SK-N-SH (cell line): ENCODE data around the gene UBE2E3. TPM values are rescaled to one million over a fixed set of nuclear protein-coding genes. Genes with fewer than 3 reads are reported as not detected.

Source experiments
- CTCF ChIA-PET: fragments of 300-600, 350-600 bp; formaldehyde crosslinking; extraction: SDS; loops from one replicate; lab custom pipeline; 2021; lab: Yijun Ruan, JAX
- POLR2A ChIA-PET: fragments of 350-600 bp; sonication (Branson Sonifier 250); formaldehyde crosslinking; extraction: SDS; loops from one replicate; lab custom pipeline; 2020; ENCODE audit warnings: antibody characterized with exemption, inconsistent platforms; lab: Yijun Ruan, JAX
- DNase-seq: peaks from one replicate; pipeline ENCODE4 v3.0.0; 2012
- H2AFZ ChIP-seq: fragments of 200-600 bp; sonication (generic); 2 replicates; pipeline ENCODE4 v1.8.1; 2016; ENCODE audit warnings: antibody characterized with exemption, mild to moderate bottlenecking, low read depth
- H3F3A ChIP-seq: fragments of 200-600 bp; sonication (generic); replicated peaks from 2 replicates; pipeline ENCODE3; 2016; ENCODE audit warnings: antibody characterized with exemption, mild to moderate bottlenecking; ENCODE audit not compliant: insufficient read depth
- H3K27ac ChIP-seq, 2 experiments: fragments of 200-500 bp in 1 of 2; fragments of 200-600 bp in 1 of 2; sonication (Bioruptor generic) in 1 of 2; sonication (generic), shearing (Covaris generic) in 1 of 2; 2 replicates each; pipeline versions ENCODE4 v1.5.1 to v1.6.1; 2014 to 2016; ENCODE audit warnings: low read depth in 2 of 2, inconsistent platforms in 1 of 2, low read length in 1 of 2, mild to moderate bottlenecking in 1 of 2, mixed read lengths in 1 of 2
- H3K27me3 ChIP-seq: fragments of 200-600 bp; sonication (generic), shearing (Covaris generic); 2 replicates; pipeline ENCODE4 v1.6.1; 2016; ENCODE audit warnings: mixed run types; ENCODE audit not compliant: insufficient read depth
- H3K36me3 ChIP-seq, 2 experiments: fragments of 200-500 bp in 1 of 2; fragments of 200-600 bp in 1 of 2; sonication (Bioruptor generic) in 1 of 2; sonication (generic) in 1 of 2; replicated peaks in 1 of 2; 2 replicates each; pipeline versions ENCODE3 to v1.5.1; 2014 to 2016; ENCODE audit warnings: low read length in 1 of 2, mild to moderate bottlenecking in 1 of 2; ENCODE audit not compliant: insufficient read depth in 2 of 2, control insufficient read depth in 1 of 2
- H3K4me1 ChIP-seq, 2 experiments: fragments of 200-500 bp in 1 of 2; fragments of 200-600 bp in 1 of 2; sonication (Bioruptor generic) in 1 of 2; sonication (generic), shearing (Covaris generic) in 1 of 2; 2 replicates each; pipeline versions ENCODE4 v1.5.1 to v1.6.1; 2014 to 2016; ENCODE audit warnings: low read depth in 1 of 2, low read length in 1 of 2, mixed run types in 1 of 2; ENCODE audit not compliant: insufficient read depth in 2 of 2, control insufficient read depth in 1 of 2
- H3K4me2 ChIP-seq: fragments of 200-600 bp; sonication (generic), shearing (Covaris generic); 2 replicates; pipeline ENCODE4 v1.6.1; 2017; ENCODE audit warnings: mixed run types
- H3K4me3 ChIP-seq, 2 experiments: fragments of 200-500 bp in 1 of 2; fragments of 200-600 bp in 1 of 2; sonication (Bioruptor generic) in 1 of 2; sonication (generic), shearing (Covaris generic) in 1 of 2; 2 replicates each; pipeline versions ENCODE4 v1.5.1 to v1.8.1; 2014 to 2016; ENCODE audit warnings: low read depth in 2 of 2, inconsistent platforms in 1 of 2, low read length in 1 of 2, mild to moderate bottlenecking in 1 of 2, mixed read lengths in 1 of 2, moderate library complexity in 1 of 2
- H3K79me2 ChIP-seq: fragments of 200-600 bp; sonication (generic); 2 replicates; pipeline ENCODE4 v1.8.1; 2017; ENCODE audit warnings: mild to moderate bottlenecking; ENCODE audit not compliant: insufficient read depth
- H3K9ac ChIP-seq: fragments of 200-600 bp; sonication (generic); 2 replicates; pipeline ENCODE4 v1.6.1; 2017; ENCODE audit warnings: mixed run types
- H3K9me2 ChIP-seq: fragments of 200-600 bp; sonication (generic); 2 replicates; pipeline ENCODE4 v1.6.1; 2017; ENCODE audit warnings: mixed run types
- H3K9me3 ChIP-seq: fragments of 200-600 bp; sonication (generic); 2 replicates; pipeline ENCODE4 v1.6.1; 2017; ENCODE audit warnings: mixed run types, mild to moderate bottlenecking, moderate library complexity
- H4K20me1 ChIP-seq: fragments of 200-600 bp; sonication (generic); 2 replicates; pipeline ENCODE4 v1.6.1; 2017; ENCODE audit warnings: mild to moderate bottlenecking, mixed run types; ENCODE audit not compliant: insufficient read depth
- CHD2 ChIP-seq: fragments of 150-350 bp; IDR thresholded peaks from 2 replicates; pipeline ENCODE4 v1.6.1; 2018; ENCODE audit warnings: low read length; ENCODE audit not compliant: partially characterized antibody
- ELF1 ChIP-seq: IDR thresholded peaks from 2 replicates; pipeline ENCODE4 v1.4.0; 2012
- EP300 ChIP-seq, 2 experiments: IDR thresholded peaks; 2 replicates each; pipeline versions ENCODE4 v1.4.0 to v1.6.1; 2012; ENCODE audit warnings: borderline replicate concordance in 1 of 2, low read depth in 1 of 2, low read length in 1 of 2
- EZH2phosphoT487 ChIP-seq: fragments of 200-600 bp; sonication (generic); IDR thresholded peaks from 2 replicates; pipeline ENCODE4 v1.6.1; 2017; ENCODE audit warnings: low read depth, mixed run types, mild to moderate bottlenecking, antibody characterized with exemption, moderate library complexity, borderline replicate concordance
- FOSL2 ChIP-seq: IDR thresholded peaks from 2 replicates; pipeline ENCODE4 v1.4.0; 2012; ENCODE audit warnings: low read depth, mild to moderate bottlenecking, moderate library complexity, borderline replicate concordance
- FOXJ3 ChIP-seq: sonication (generic); formaldehyde crosslinking; IDR thresholded peaks from 2 replicates; pipeline ENCODE4 v1.5.1; 2020; ENCODE audit warnings: mild to moderate bottlenecking, missing genetic modification reagents
- FOXM1 ChIP-seq: IDR thresholded peaks from 2 replicates; pipeline ENCODE4 v1.4.0; 2012; ENCODE audit warnings: low read depth, mild to moderate bottlenecking
- GABPA ChIP-seq: IDR thresholded peaks from 2 replicates; pipeline ENCODE4 v1.4.0; 2012; ENCODE audit warnings: low read depth, mild to moderate bottlenecking
- GATA2 ChIP-seq: sonication (generic); formaldehyde crosslinking; IDR thresholded peaks from 2 replicates; pipeline ENCODE4 v1.5.0; 2020; ENCODE audit warnings: mild to moderate bottlenecking, missing genetic modification reagents
- JUND ChIP-seq: IDR thresholded peaks from 2 replicates; pipeline ENCODE4 v1.4.0; 2012
- NFIC ChIP-seq: IDR thresholded peaks from 2 replicates; pipeline ENCODE4 v1.4.0; 2012; ENCODE audit warnings: borderline replicate concordance
- NRF1 ChIP-seq: IDR thresholded peaks from 2 replicates; pipeline ENCODE4 v1.6.1; 2012; ENCODE audit warnings: low read depth, mild to moderate bottlenecking, low read length
- POLR2AphosphoS5 ChIP-seq: IDR thresholded peaks from 2 replicates; pipeline ENCODE4 v1.6.1; 2012; ENCODE audit warnings: low read depth, low read length
- RCOR1 ChIP-seq: fragments of 150-350 bp; IDR thresholded peaks from 2 replicates; pipeline ENCODE4 v1.6.1; 2017; ENCODE audit warnings: antibody characterized with exemption, low read length
- RFX5 ChIP-seq: IDR thresholded peaks from 2 replicates; pipeline ENCODE4 v1.6.1; 2012; ENCODE audit warnings: mild to moderate bottlenecking, improper control_type of control experiment, low read length
- SIN3A ChIP-seq: IDR thresholded peaks from 2 replicates; pipeline ENCODE4 v1.6.1; 2012; ENCODE audit warnings: low read depth, mild to moderate bottlenecking, low read length, moderate library complexity, borderline replicate concordance
- TCF12 ChIP-seq: IDR thresholded peaks from 2 replicates; pipeline ENCODE4 v1.4.0; 2012
- YY1 ChIP-seq: IDR thresholded peaks from 2 replicates; pipeline ENCODE4 v1.4.0; 2012; ENCODE audit warnings: low read depth, mild to moderate bottlenecking
- WGBS: methylation state at CpG from one replicate; pipeline ENCODE4 v1.1.6; 2017; ENCODE audit warnings: low lambda C conversion rate; 5-methylcytosine and 5-hydroxymethylcytosine counted together
- polyA plus RNA-seq, 3 experiments: library from polyadenylated mRNA; depleted of rRNA; stranded (reverse); fragments of >200 nt; gene quantifications; 2 replicates each; pipeline ENCODE4 v1.2.3, GENCODE V29; 2012
- TF ChIP-seq, protein P1 (sequence below): fragments of 200-600 bp; sonication (generic); IDR thresholded peaks from 2 replicates; pipeline ENCODE4 v1.6.1; 2017; ENCODE audit warnings: antibody characterized with exemption, mild to moderate bottlenecking, moderate library complexity
- TF ChIP-seq, protein P2 (sequence below): fragments of 150-350 bp; IDR thresholded peaks from 2 replicates; pipeline ENCODE4 v1.6.1; 2017; ENCODE audit warnings: antibody characterized with exemption, low read length, low read depth, borderline replicate concordance
- TF ChIP-seq, protein P3 (sequence below): fragments of 150-350 bp; IDR thresholded peaks from 2 replicates; pipeline ENCODE4 v1.6.1; 2016; ENCODE audit warnings: mild to moderate bottlenecking, low read depth, low read length
- TF ChIP-seq, protein P4 (sequence below): IDR thresholded peaks from 2 replicates; pipeline ENCODE4 v1.4.0; 2012; ENCODE audit warnings: low read depth, borderline replicate concordance
- TF ChIP-seq, protein P5 (sequence below): IDR thresholded peaks from 2 replicates; pipeline ENCODE4; 2012

The UBE2E3 gene
- polyA plus RNA-seq, 1 of the 3 experiments (the other 2 are of a cell fraction), result 62.9 TPM

DNA sequence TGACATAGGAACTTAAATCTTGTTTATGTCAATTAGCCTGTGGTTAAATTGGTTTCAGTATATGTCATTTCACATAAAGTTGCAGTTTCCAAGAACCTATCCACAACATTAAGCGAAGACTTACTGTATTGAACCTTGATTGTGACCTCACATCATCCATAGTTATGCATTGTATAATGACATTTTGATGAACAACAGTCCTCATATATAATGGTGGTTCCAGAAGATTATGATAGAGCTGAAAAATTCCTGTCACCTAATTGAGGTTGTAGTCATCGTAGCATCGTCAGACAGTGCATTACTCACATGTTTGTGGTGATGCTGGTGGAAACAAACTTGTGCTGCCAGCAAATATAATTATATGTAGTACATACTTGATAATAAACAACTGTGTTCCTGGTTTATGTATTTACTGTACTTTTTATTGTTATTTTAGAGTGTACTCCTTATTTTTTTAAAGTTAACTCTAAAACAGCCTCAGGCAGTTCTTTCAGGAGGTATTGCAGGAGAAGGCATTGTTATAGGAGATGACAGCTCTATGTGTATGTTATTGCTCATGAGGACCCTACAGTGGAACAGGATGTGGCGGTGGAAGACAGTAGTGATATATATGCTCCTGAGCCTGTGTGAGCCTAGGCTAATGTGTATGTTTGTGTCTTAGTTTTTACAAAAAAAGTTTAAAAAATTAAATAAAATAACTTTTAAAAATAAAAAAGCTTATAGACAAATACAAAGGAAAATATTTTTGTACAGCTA is 56.6 kb downstream of the UBE2E3 start:
- Histone ChIP-seq H3K79me2 (peaks cover 52% of the 10 kb centered on the region), H3F3A (no peaks in the 10 kb centered on the region), H3K9me3 (no peaks in the 10 kb centered on the region), H3K9ac (no peak overlapping the region), H3K27me3 (no peaks in the 10 kb centered on the region), H3K9me2 (no peaks in the 10 kb centered on the region), H3K27ac (peak overlapping the region in 1 of 2 experiments; percentile 59; a peak in 2 of 4 replicates), H4K20me1 (0 out of 2 replicates have a peak, but pooled peaks cover 10% of the 10 kb centered on the region), H3K36me3 (no peaks in the 10 kb centered on the region), H3K4me2 (no peak overlapping the region), H2AFZ (no peak overlapping the region), H3K4me3 (no peak overlapping the region), H3K4me1 (peaks cover 0 to 3% of the 10 kb centered on the region in 2 experiments; a peak in 3 of 4 replicates)
- DNase-seq, result no peak
- TF ChIP-seq, protein P1, sequence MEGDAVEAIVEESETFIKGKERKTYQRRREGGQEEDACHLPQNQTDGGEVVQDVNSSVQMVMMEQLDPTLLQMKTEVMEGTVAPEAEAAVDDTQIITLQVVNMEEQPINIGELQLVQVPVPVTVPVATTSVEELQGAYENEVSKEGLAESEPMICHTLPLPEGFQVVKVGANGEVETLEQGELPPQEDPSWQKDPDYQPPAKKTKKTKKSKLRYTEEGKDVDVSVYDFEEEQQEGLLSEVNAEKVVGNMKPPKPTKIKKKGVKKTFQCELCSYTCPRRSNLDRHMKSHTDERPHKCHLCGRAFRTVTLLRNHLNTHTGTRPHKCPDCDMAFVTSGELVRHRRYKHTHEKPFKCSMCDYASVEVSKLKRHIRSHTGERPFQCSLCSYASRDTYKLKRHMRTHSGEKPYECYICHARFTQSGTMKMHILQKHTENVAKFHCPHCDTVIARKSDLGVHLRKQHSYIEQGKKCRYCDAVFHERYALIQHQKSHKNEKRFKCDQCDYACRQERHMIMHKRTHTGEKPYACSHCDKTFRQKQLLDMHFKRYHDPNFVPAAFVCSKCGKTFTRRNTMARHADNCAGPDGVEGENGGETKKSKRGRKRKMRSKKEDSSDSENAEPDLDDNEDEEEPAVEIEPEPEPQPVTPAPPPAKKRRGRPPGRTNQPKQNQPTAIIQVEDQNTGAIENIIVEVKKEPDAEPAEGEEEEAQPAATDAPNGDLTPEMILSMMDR, result no peak
- TF ChIP-seq NFIC, result peak; percentile 52
- no peak for TF ChIP-seq SIN3A
- TF ChIP-seq, protein P2, sequence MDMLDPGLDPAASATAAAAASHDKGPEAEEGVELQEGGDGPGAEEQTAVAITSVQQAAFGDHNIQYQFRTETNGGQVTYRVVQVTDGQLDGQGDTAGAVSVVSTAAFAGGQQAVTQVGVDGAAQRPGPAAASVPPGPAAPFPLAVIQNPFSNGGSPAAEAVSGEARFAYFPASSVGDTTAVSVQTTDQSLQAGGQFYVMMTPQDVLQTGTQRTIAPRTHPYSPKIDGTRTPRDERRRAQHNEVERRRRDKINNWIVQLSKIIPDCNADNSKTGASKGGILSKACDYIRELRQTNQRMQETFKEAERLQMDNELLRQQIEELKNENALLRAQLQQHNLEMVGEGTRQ, result no peak
- TF ChIP-seq NRF1, result no peak
- TF ChIP-seq, protein P3, sequence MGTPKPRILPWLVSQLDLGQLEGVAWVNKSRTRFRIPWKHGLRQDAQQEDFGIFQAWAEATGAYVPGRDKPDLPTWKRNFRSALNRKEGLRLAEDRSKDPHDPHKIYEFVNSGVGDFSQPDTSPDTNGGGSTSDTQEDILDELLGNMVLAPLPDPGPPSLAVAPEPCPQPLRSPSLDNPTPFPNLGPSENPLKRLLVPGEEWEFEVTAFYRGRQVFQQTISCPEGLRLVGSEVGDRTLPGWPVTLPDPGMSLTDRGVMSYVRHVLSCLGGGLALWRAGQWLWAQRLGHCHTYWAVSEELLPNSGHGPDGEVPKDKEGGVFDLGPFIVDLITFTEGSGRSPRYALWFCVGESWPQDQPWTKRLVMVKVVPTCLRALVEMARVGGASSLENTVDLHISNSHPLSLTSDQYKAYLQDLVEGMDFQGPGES, result no peak
- TF ChIP-seq CHD2, result no peak
- TF ChIP-seq, protein P4, sequence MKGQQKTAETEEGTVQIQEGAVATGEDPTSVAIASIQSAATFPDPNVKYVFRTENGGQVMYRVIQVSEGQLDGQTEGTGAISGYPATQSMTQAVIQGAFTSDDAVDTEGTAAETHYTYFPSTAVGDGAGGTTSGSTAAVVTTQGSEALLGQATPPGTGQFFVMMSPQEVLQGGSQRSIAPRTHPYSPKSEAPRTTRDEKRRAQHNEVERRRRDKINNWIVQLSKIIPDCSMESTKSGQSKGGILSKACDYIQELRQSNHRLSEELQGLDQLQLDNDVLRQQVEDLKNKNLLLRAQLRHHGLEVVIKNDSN, result no peak
- TF ChIP-seq POLR2AphosphoS5, result peak; percentile 49; the same call in 1 of the 2 replicates
- TF ChIP-seq EZH2phosphoT487, result no peak
- TF ChIP-seq JUND, result peak; percentile 38; the same call in 1 of the 2 replicates
- TF ChIP-seq FOSL2, result 0 out of 2 replicates have a peak, but pooled peaks have one; percentile 21
- no peak for TF ChIP-seq FOXJ3 (CRISPR knock-in tag)
- TF ChIP-seq, protein P5, sequence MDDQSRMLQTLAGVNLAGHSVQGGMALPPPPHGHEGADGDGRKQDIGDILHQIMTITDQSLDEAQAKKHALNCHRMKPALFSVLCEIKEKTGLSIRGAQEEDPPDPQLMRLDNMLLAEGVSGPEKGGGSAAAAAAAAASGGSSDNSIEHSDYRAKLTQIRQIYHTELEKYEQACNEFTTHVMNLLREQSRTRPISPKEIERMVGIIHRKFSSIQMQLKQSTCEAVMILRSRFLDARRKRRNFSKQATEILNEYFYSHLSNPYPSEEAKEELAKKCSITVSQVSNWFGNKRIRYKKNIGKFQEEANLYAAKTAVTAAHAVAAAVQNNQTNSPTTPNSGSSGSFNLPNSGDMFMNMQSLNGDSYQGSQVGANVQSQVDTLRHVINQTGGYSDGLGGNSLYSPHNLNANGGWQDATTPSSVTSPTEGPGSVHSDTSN, result peak; percentile 75
- TF ChIP-seq RFX5, result no peak
- TF ChIP-seq TCF12, result peak; percentile 89
- no peak for TF ChIP-seq FOXM1
- no peak for TF ChIP-seq GATA2
- TF ChIP-seq ELF1, result no peak
- TF ChIP-seq YY1, result no peak
- TF ChIP-seq EP300 (IDR thresholded peaks at IDR 0.05; ENCODE audit: borderline replicate concordance in 1 of 2, low read depth in 1 of 2, low read length in 1 of 2), result peak in 1 of 2 experiments; percentile 34; a peak in 1 of 4 replicates
- no peak for TF ChIP-seq RCOR1
- TF ChIP-seq GABPA, result no peak
- CTCF ChIA-PET, result no interaction called here
- POLR2A ChIA-PET, result no interaction called here
- 42% methylated on average over 4 of the region's 4 CpGs for WGBS
